ENCODE measurements around the gene CBX8.
A peak's percentile ranks its signal among the peaks of the same experiment; 100 is the strongest.

Gene CBX8

DNA sequence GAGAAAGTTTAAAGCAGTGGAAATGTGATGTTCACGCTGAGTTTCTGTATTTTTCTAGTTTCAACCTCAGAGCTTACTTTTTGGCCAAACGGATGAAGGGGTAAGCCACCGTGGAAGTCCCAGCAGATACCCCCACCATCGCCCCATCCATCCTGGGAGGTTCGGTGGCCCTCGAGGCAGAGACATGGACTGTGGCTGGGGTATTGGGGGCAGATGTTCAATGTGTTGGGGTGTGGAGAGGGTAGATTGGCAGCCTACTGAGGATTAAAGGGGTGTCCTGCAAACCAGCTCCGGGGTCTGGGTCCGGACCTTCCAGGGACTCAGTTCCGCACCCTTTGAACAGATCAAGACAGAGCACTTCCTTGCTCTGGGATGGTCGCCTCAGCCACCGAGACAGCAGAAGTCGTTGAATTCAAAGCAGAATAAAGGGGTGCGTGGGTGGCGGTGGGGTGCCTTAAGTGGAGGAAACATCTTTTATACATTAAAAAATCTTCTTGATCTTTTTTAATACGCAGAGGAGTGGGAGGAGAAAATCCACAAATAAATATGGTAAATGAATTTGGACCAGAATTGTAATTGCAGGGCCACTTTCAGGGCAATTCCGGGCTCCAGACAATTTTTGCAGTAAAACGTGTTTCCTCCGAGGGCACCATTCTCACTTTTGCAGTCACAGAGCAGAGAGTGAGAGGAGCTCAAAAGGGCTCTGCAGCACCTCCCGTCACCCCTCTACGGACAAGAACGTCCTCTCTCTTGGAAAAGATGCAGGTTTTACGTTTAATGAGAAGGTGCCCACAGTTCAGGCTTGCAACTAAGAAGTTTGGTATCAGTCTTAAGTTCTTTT is 8.2 kb upstream of the CBX8 start:
- no peak for DNase-seq (ENCODE audit: low spot score)

DNA sequence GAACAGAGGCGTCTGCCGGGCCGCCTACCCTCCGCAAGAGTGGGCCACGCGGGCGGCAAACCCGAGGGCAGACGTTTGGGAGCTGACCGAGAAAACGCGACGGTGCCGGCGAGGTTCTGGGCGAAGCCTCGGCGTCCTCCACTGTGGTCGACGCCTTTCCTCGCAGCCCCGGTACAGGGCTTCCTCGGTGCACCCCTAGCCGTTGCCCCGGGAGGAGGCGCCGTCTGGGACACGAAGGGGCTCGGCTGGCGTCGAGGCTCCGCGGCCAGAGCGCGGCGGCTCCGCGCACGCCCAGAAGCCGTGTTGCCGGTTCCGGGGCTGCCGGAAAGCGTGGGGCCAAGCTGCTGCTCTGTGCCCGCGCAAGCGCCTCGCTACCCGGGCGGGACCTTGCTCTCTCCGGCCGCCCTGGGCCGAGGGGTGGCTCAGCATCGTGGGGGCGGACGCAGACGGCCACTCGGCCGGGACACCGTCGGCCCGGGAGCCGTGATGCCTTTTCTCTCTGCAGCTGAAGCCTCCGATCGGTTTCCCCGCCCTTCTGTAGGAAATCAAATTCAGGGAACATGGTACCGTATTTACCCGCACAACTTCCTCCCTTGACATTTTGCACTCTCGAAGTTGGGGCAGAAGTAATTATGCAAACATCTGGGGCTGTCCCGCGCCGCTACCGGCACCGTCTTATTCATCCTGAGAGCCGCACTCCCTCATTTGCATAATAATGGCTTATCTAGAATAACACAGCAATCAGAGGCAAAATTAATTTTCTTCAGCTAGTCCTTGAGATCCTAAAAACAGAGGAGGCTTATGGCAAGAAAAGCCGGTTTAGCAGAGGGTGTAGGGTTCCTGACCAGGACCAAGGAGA is 7.3 kb upstream of the CBX8 start:
- DNase-seq (ENCODE audit: low spot score): no peak

DNA sequence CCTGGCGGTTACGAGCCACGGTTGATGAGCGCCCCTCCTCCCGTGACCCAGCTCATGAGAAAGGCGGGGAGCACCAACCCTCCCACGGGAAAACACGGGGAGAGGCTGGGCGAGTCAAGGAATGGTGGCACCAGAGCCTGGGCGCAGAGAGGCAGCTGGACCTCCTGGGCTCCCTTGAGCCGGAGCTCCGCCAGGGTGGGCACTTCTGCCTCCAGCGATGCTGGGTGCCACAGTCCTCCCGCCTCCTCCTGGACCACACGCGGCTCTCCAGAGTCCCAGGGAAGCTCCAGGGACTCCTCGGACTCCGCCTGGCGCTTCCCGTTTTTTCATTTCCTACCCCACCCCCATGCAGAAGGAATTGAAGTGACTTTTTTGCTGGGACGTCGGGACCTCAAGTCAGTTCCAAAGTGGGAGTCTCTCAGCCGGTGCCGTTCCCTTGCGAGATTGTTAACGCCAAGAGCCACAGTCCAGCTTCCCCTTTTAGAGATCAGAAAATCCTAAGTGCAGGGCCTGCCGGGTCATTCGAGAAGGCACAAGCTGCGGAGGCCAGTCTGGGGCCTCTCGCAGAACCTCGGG is 6.6 kb upstream of the CBX8 start:
- no peak for DNase-seq (ENCODE audit: low spot score)

DNA sequence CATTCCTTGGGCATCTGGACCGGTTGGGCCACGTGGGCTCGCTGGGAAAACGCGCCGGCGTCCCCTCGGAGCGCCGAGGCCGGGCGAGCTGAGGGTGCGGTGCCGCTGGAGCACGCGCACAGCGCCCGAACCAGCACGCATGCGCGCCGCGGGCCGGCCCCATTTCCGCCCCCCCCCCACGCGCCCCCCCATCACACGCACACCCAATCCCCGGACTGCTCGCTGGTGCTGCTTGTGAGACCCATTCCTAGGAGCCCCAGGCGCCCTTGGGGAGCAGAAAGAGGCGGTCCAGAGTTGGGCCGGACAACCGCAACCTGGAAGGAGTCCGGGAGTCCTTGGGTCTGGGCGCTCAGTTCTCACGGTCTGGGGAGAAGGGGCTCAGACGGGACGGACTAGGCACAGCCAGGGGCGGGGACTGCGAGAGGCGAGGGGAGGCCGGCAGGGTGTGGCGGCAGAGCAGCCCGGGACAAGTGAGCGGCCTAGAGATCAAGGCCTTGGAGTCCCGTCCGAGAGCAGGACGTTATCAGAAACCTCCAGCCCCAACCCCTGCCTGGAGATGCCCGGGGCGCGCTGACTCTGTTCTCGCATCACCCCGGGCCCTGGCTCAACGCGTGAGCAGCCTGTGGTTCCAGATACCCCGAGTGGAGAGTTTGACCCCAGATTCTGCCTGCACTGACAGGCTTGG is 6.0 kb upstream of the CBX8 start:
- no peak for DNase-seq (ENCODE audit: low spot score)

DNA sequence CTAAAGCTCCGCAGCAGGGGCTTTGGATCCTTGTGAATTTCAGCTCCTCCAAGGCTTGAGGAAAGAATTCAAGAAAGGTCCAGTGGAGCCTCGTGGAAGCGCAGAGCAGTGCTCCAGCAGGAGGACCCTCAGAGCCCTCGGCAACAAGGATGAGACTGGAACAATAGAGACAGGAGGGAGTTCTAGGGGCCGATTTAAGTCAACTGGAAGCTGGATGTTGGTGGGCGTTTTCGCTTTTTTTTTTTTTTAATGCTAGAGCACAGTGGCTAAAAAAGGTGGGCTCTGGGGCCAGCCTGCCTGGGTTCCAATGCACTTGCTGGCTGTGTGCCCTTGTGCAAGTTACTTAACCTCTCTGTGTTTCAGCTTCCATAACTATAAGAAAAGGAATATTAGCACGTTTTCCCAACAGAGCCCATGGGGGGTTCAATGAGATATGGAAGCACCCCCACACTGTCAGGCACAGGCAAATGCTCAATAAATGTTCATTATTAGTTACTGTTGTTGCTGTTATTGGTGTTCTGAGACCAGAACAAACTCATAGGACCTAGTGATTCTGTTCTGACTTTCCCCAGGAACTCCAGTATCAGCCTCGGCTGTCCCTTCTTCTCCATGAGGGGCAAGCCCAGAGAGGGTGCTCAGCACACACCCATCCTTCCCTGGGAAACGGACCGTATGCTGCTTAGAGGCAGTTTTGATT is 5.3 kb upstream of the CBX8 start:
- no peak for DNase-seq (ENCODE audit: low spot score)

DNA sequence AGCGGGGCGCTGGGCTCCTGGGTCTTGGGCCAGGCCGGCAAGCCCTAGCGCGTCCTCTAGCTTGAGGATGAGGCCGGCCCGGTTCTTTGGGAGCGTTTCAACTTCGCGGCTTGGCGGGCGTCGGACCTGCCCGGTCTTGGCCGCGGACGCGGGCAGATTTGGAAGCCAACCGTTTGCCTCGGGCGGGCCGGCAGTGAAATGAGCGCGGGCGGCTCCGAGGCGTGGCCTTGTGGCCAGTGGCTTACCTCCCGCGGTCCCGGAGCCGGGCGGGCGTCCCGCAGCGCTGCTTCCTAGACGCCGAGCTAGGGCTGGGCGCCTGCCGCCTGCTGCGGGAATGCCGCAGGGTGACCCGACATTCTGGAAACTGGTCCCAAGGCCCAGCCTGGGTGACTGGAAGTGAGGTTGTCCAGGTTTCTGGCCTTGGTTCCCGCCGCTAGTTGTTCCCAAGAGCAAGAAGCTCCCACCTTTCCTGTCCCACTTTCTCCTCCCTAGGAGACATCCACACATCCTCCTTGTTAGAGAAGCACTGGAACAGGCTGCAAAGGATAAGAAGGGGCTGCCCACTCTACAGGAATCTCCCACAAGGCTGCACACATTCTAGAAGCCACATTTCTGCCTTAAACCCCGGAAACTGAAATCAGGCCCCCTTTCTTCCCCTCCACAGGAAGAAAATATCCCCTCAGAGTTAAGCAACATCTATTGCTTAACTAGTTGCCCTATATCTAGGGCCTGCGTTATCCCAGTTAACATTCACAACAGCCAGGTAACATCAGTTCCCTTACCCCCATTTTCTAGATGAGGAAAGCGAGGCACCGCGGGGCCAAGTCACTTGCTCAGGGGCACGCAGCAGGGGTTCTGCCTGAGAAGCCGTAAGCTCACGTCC is 4.5 kb upstream of the CBX8 start:
- DNase-seq (ENCODE audit: low spot score): no peak

DNA sequence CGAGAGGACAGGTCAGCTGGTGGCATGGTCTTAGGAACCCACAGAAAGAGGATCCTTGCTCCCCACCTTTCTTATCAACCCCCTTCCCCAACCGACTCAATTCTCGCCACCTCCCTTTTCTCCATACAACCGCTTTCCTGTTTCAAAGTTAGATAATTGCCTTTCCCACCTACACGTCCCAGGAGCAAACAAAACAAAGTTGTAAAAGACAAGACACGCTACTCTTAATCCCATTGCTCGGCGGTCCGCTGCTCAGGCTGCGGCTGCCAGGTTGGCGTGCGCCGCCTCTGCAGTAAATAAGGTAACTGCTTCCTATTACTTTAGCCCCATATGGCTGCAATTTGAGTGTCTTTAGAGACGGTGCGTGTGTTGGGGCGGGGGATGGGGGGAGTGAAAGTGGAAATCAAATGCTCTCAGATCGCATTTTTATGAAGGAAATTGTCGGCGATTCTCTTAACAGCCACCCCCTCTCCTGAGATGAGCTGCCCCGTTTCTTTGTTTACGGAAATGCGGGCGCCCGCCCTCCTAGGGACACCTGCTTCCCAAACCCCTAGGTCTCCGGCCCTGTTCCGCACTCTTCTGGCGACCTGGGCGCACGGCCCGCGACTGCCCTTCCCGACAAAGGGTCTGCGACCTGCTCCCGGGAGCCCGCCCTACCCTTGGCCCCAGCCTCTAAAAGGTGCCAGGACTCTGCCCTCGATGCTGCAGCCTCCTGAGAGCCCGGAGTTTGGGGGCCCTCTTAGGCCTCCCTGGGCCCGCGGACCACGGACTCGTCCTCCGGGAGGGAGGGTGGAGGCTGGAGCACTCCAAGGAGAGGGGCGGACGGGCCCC is 3.7 kb upstream of the CBX8 start:
- DNase-seq (ENCODE audit: low spot score): no peak

DNA sequence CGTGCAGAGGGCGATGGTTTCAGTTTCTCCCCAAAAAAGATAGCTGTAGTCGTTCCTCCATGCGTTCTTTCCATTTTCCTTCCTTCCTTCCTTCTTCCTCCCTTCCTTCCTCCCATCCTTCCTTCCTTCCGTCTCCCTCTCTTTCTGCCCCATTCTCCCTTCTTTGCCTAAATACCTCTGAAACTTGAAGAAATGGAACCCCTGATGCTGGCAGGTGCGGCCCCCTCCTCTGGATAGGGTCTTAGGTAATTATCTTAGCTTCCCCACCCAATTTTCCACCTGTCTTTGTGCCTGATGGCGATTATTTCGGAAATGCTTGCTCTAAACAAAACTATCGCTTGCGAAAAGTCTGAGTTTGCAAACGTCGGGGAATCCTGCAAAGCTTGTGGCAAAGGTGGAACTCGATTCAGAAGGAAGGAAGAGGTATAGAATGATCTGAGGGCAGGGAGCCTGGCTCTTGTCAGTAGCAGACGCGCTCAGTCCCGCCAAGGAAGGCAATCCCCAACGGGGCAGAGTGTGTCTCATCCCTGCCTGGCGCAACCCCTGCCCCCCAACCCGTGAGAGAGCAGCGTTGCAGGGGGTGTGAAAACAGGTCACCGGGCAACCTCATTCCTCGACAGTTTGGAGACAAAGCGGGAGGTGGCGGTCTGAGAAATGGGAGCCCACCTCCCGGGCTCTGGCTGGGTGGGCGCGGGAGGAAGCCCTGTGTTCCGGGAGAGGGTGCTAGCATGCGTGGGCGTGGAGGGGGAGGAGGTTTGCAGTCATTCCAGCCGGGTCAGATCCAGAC is 2.9 kb upstream of the CBX8 start:
- DNase-seq (ENCODE audit: low spot score): no peak

DNA sequence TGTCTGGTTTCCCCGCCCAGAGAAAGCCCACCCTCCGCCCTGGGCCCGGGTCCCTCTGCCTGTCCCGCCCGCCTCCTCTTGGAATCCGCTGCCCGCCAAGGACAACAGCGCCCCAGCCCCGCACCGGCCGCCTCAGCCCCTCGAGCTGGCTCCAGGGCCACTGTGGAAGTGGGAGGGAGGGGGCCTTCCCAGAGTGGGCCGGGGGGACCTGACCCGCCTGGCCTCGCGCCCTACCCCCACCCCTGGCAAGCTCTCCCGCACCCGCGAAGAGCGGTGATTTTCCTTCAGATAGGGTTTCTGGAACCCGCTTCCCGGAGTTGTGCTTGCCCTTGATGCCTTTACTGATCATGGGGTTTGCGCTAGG is 2.3 kb upstream of the CBX8 start:
- DNase-seq (ENCODE audit: low spot score): no peak

DNA sequence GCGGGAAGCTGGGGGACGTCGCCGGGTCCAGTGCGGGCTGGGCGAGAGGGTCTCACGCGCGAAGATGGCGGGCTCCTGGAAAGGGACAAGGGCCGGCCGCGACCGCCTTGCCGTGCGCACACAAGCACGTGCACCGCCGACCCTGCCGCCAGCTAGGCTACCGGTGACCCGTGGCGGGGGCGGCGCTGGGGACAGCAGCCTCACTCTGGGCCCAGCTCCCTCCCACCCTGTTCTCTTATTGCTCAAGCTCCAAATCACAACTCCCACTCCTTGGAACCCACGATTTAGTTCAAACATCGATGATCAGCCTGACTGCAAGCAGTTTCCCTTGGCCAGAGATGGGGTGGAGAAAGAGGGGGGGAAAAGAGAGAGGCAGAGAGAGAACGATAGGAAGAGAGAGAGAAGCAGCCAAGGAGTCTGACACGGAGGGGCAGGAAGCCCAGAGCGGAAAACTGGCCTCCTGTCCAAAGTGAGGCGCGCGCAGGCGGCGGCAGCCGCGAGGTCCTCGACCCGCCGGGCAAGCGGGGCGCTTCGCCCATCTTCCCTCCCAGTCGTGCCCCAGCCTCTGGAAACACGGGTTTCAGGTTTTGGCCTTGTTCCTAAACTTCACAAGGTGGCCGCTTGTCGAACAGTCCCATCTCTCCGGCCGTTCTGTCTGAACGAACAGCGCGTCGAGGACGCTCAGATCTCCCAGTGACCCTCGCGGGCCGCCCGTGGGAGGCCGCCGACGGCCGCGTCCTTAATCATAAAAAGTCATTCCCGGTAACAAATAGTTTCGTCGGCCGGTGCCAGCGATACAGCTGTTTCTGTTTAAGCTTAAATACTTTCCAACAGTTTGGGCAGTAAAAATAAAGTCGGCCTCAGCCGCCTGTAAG is 1.7 kb upstream of the CBX8 start:
- DNase-seq (ENCODE audit: low spot score): no peak

DNA sequence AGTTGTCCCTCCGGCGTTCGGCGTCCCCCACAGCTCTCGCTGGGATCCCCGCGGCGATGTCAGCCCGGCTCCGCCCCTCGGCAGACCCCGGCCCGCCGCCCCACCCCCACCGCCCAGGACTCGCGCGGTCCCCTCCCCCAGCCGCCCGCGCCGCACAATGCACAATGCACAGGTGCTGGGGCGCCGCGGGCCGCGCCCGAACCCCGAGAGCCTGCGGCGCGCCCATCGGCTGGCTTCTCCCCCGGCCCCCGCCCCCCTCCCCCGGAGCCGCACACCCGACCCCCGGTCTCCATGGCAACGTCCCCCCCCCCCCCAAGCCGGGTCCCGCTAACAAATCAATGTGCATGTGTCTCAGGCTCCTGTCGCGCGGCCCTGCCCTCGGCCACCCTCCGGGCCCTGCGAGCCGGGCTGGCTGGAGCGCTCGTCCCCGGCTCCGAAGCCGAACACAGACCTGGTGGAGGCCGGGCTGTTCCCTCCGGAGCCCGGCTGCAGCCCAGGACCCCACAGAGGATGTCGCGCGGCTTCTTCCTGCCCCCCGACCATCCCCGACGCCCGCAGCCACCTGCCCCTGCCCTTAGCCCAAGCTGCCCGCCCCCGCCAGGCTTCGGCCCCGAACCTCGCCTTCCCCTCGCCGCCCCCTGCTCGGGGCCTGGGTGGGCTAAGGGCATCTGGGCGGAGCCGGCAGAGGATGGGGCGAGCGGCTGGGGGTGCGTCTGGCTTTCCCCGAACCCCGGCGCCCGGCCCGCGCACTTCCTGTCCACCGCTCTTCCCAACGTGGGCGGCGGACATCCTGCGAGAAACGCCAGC is 818 bp upstream of the CBX8 start:
- no peak for DNase-seq (ENCODE audit: low spot score)

DNA sequence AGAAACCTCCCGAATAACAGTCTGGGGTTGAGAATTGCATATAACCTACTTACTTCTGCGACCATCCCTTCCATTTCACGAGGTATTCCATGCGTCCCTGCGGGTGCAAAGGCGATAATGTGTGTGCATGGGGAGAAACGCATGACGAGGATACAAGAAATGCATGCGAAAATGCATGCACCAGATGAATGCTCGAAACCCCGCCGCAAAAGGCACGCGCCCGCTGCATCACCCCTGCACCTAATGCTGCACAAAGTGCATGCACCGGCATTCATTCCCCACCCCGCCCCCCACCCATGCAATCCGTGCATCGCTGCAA is 474 bp downstream of the CBX8 start:
- DNase-seq (ENCODE audit: low spot score): no peak

DNA sequence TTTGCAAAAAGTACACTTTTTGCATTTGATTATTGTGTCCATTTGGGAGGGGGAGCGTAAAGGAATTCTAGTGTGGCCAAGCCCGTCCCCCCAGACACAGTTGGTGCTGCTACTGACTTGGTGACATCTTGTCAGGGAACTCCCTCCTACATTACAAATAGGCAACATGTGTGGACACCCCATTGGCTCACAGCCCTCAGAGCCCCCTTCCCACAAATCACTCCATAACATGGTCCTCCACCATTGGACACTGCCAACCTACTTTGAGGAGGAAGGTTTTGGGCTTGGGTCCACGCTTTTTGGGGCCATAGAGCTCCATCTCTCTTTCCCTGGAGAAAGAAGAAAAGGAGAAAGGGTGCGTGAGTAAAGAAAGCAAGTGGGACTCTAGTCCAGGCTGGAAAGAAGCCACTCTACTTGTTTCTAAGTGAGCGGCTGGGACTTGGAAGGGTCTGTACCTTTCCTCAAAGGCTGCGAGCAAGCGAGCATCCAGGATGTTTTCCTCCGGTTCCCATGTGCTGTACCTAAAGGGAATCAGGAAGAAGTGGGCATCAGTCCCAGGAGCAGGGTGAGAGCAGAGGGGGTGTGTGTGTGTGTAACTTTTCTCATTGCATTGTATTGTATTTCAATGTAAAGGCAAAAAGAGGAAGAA is 958 bp downstream of the CBX8 start:
- DNase-seq (ENCODE audit: low spot score): no peak

DNA sequence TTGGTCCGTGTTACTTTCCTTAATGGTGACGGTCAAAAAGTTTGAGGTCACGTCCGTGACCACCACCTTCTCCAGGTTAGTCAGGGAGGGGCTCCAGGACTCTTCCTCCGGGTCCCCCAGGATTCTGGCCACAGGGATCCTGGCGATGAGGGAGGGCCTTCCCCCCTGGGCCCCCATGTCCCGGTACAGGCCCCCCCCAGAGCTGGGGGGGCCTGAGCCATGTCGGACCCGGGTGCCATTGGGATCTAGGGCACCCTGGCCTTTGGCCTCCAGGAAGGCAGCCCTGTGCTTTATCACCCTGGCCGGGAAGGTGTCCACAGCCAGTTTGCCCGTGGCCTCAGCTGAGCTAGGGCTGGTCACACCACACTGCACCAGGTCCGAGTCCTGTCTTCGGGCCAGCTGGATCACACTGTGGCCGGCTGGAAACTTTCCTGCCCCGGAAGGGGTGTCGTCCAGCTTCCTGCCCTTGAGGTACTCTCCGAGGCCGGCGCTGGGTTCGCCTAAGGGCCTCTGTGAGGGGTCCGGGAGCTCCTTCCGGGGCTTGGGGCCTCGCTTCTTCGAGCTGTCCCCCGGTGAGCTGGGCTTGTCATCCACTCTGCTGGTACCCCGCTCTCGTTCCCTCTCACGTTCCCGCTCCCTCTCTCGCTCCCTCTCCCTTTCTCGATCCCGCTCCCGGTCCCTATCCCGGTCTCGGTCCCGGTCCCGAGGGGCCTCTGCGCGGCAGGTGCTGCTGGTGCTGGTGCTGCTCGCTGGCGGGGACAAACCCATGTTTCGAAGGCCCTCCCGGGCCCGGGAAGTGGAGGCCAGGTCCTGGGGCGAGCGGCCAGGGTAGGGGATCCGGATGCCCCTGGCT is 2.0 kb downstream of the CBX8 start:
- DNase-seq (ENCODE audit: low spot score): no peak

DNA sequence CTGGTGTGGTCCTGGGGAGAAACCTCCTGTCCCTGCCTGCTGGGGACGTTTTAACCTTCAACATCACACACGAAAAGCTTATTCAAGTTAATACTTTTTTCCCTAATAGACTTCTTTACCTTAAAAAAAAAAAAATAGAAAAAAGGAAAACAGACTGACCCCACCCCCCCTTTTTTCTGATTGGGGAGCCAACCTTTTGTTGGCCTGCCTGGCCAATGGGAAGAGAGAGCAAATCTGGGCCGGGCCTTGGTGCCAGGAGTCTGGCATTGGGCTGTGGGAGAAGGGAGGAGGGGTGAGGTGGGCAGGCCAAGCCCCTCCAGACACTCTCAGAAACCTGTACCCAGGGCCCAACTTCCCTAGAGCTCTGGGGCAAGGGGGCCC is 3.0 kb downstream of the CBX8 start:
- peak; percentile 95 for DNase-seq (ENCODE audit: low spot score)

Measured in hepatic stellate cell (primary cell).